ENCODE results near the gene HBE1.
"Not testable (repeated sequence)": the region's sequence is repeated elsewhere in the genome, so short reads cannot be mapped to it uniquely, and the experiment has no call there.

HBE1 gene

GRCh38 chr11:5252192-5252918 lies 17.4 kb downstream of the HBE1 start:
- no peak for TF ChIP-seq CTCF (IDR thresholded peaks at IDR 0.05; ENCODE audit: low read depth, low read length)

GRCh38 chr11:5251746-5252145 lies 18.0 kb downstream of the HBE1 start:
- no peak overlapping the region for H3K4me3 ChIP-seq (ENCODE audit: low read depth, low read length)
- no peaks in the 10 kb centered on the region for H3K27me3 ChIP-seq
- no peaks in the 10 kb centered on the region for H3K4me1 ChIP-seq
- TF ChIP-seq CTCF (IDR thresholded peaks at IDR 0.05; ENCODE audit: low read depth, low read length) = no peak
- H3K9me3 ChIP-seq = no peaks in the 10 kb centered on the region
- H3K36me3 ChIP-seq = no peaks in the 10 kb centered on the region
- no peak for DNase-seq

More at GRCh38 chr11:5252192-5252918, 17.4 kb downstream of the HBE1 start:
- H3K36me3 ChIP-seq = no peaks in the 10 kb centered on the region
- H3K27me3 ChIP-seq = no peaks in the 10 kb centered on the region
- DNase-seq = no peak
- H3K4me1 ChIP-seq = no peaks in the 10 kb centered on the region
- H3K4me3 ChIP-seq (ENCODE audit: low read depth, low read length) = no peak overlapping the region
- H3K9me3 ChIP-seq = no peaks in the 10 kb centered on the region

DNA sequence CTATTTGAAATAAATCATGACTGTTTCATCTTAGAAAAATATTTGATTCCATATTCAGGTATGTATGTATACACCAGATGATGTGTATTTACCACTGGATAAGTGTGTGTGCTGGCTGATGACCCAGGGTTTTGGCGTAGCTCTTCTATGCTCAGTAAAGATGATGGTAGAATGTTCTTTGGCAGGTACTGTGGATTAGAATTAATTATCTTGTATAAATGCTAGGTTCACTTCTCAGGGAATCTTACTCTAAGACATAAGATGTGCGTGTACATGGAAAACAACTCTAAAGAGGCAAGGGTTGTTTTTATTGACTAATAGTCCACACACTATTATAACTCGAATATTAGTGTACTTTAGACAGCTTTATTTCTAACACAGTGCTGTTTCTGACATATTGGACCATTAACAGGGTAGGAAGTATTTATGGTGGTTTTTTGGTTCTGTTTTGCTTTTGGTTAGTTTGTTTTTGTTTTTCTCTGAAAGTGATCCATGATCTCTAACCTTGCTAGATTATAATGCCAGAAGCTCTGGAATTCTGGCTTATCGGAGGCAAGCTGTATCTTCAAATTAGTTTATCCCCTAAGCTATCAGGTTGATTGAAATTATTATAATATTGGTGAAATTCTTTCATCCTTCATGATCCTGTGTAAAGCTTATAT lies 19.1 kb downstream of the HBE1 start:
- Histone ChIP-seq H3K36me3 (no peaks in the 10 kb centered on the region), H3K9me3 (no peaks in the 10 kb centered on the region), H3K27me3 (no peaks in the 10 kb centered on the region), H3K4me3 (ENCODE audit: low read depth, low read length) (no peak overlapping the region), H3K4me1 (no peaks in the 10 kb centered on the region)
- DNase-seq = no peak
- no peak for TF ChIP-seq CTCF (IDR thresholded peaks at IDR 0.05; ENCODE audit: low read depth, low read length)

DNA sequence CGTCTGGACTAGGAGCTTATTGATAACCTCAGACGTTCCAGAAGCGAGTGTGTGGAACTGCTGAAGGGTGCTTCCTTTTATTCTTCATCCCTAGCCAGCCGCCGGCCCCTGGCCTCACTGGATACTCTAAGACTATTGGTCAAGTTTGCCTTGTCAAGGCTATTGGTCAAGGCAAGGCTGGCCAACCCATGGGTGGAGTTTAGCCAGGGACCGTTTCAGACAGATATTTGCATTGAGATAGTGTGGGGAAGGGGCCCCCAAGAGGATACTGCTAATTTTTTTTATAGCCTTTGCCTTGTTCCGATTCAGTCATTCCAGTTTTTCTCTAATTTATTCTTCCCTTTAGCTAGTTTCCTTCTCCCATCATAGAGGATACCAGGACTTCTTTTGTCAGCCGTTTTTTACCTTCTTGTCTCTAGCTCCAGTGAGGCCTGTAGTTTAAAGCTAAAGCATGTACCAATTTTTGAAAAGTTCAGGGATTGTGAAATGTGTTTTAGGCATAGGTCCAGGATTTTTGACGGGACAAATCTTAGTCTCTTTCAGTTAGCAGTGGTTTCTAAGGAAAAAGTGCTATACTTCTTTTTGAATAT lies 19.8 kb downstream of the HBE1 start, which contains the start of gene HBG1:
HBG1 (minus strand) TSS at position 51 of the 590 bp plus-strand sequence. CDS start 53 bp downstream, outside the sequence.
- not testable (repeated sequence) for H3K27me3 ChIP-seq; H3K36me3 ChIP-seq; H3K4me1 ChIP-seq; H3K9me3 ChIP-seq; DNase-seq; H3K4me3 ChIP-seq (ENCODE audit: low read depth, low read length)

GRCh38 chr11:5248498-5248897 lies 21.2 kb downstream of the HBE1 start:
- not testable (repeated sequence) for H3K36me3 ChIP-seq, DNase-seq, H3K4me1 ChIP-seq

GRCh38 chr11:5247472-5248192 lies 22.1 kb downstream of the HBE1 start:
- TF ChIP-seq CTCF (IDR thresholded peaks at IDR 0.05; ENCODE audit: low read depth, low read length) = no peak
- Histone ChIP-seq H3K4me1 (no peaks in the 10 kb centered on the region), H3K4me3 (ENCODE audit: low read depth, low read length) (no peak overlapping the region), H3K27me3 (no peaks in the 10 kb centered on the region), H3K36me3 (no peaks in the 10 kb centered on the region), H3K9me3 (no peaks in the 10 kb centered on the region)
- DNase-seq = no peak

More at GRCh38 chr11:5248498-5248897, 21.2 kb downstream of the HBE1 start:
- H3K9me3 ChIP-seq; H3K4me3 ChIP-seq (ENCODE audit: low read depth, low read length); H3K27me3 ChIP-seq: not testable (repeated sequence)

Data from BE2C (cell line).